Stimulated activated CD4-positive, alpha-beta T cell treated with anti-CD3 and anti-CD28 coated beads, TNF-alpha, amount 100 ng/mL, for 1 hour (primary cell): Measurements from ENCODE around the gene MOV10L1.

Experiments
- DNase-seq, 3 donors: peaks; one replicate each; pipeline ENCODE4 v3.0.0-alpha.2; 2020; ENCODE audit warnings: low read depth in 3 of 3, low spot score in 1 of 3

MOV10L1 gene

GRCh38 chr22:50101870-50102565 is 12.2 kb downstream of the MOV10L1 start:
- DNase-seq: no peak

- DNase-seq: no peak
Observed at GRCh38 chr22:50102946-50103345, 13.1 kb downstream of the MOV10L1 start.

DNA sequence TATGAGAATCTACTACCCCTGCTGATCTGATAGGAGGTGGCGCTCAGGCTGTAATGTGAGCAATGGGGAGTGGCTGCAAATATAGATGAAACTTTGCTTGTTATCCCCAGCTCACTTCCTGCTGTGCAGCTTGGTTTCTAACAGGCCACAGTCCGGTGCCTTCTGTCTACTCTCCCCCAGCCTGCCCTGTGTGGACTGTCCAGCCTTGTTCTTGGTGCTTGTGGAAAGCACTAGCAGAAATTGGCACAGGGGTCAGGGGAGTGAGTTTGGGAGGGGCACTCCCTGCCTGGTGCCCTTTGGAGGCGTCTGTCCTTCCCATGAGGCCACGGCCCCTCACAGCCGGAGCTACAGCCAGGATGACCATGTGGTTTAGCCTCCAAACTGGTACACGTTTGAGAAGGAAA is 14.3 kb downstream of the MOV10L1 start:
- no peak for DNase-seq

- no peak for DNase-seq
Observed at GRCh38 chr22:50105208-50106100, 15.6 kb downstream of the MOV10L1 start.

GRCh38 chr22:50107529-50107928 is 17.7 kb downstream of the MOV10L1 start:
- DNase-seq: no peak

DNA sequence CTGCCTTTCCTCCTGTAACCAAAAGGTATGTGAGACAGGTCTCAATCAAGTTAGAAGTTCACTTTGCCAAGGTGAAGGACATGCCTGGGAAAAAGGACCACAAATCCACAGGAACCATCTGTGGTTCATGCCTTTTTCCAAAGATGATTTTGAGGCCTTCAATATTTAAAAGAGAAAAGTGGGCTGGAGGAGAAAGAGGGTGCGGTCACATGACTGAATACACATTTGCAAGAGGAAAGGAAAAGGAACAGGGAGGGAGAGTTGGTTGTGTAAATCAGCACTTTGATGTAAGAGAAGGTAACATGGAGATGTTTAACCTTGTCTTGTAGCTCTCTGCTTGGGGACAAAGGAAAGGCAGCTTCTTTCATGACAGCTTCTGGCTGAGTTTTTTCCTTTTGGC is 21.2 kb downstream of the MOV10L1 start:
- DNase-seq: no peak

GRCh38 chr22:50112151-50113118 is 22.6 kb downstream of the MOV10L1 start:
- no peak for DNase-seq

DNA sequence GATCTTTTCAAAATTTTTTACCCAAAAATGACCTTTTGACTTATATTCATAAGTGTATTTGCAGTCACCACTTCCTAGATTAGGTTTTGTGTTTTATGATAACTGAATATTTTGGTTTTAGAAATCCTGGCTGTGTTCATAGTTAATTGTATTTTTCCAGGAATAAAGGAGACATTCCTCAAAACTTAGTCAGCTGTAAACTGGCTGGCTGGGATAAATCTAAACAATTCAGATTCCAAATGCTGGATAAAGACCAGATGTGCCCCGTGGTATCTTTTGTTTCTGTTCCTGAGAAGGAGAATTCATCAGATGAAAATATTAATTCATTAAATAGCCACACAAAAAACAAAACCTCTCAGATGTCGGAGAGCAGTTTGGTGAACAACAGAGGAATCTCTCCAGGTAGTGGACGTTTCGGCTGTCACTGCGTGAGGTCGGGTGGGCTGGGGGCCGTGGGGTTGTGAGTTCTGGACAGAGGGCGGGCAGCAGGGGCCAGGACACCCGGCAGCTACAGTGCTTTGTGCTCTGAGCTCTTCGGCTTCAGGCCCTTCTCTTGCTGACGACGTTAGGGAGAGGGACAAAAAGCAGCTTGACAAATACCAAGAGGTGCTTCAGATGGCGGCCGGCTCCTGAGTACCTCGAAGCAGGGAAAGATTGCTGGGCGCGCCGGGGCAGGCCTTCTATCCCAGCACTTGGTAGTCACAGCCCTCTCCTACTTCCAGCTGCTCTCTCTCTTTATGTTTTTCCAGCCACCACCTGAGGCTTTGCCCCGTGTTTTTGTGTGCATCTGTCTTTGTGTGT is 24.6 kb downstream of the MOV10L1 start:
- no peak for DNase-seq

DNA sequence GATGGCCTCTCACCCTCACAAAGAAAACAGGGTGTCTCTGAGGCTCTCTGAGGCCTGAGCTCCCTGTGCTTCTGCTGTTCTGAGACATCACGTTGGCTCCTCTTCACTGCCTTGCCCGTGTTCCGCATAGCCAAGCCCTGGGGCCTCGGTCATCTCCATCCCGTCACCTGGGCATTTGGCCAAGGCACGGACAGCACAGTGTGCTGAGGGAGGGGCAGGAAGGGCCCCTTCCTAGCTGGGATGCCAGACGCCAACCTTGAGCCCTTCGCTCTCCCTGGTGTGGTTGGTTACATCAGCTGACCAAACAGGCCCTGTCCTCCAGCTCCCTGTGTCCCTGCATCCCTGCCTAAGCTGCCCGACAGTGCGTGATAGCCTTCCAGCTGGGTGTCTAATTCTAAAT is 25.9 kb downstream of the MOV10L1 start:
- no peak for DNase-seq

- no peak for DNase-seq
Observed at GRCh38 chr22:50117168-50117762, 27.5 kb downstream of the MOV10L1 start.

GRCh38 chr22:50118129-50118528 is 28.3 kb downstream of the MOV10L1 start:
- no peak for DNase-seq

DNA sequence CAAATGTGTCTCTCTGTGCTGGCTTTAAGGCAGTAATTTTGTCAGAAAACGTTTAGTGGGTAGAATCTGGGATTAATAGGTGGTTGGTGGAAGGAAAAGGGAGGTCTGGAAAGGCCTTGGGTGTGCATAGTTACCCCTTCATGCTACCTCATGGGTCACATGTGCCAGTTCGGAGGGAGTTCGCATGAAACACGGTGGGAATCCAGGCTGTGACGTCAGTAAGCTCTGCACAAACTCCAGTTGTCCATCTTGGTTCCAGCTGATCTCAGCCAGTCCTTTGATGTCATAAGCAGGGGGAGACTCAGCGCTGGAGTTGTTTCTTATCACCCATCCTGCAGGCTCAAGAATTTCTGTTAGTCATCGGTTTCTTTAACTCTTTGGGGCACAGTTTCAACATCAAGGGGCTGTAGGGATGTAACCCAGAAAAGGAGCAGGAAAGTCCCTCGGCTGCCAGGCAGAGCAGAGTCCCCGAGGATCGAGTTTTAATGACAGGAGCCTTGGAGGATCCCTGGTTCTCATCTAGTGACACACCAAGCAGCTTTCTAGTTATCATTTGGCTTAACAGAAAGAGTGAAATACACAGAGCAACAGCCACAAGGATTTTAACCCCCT is 28.9 kb downstream of the MOV10L1 start:
- DNase-seq: no peak

DNA sequence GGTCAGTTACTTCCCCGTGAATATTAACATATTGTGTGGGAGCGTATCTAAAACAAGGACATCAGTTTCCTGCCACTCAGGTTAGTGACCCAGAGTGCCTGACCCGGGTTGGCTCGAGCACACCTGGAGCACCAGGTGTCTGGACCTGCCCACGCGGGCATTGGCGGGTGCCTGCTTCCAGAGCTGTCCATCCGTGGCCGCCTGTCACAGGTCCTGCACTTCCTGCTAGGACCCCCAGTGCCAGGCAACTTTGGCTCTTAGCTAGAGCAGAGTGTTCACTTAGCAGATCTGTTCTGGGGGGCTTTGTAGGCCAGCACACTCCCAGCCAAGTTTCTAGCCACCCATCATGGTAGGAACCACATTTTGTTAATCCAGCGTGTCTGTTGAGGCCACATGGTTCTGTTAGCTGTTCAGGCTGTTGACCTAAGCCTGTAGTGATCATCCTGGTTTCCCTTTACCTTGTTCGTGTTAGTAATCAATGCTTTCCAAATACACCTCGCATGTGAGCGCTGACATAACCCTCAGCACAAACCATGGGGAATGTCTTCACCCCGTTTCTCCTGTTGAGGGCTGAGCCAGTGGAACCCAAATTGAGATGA is 29.5 kb downstream of the MOV10L1 start:
- DNase-seq: no peak

GRCh38 chr22:50119768-50120251 is 30.0 kb downstream of the MOV10L1 start:
- DNase-seq: no peak

DNA sequence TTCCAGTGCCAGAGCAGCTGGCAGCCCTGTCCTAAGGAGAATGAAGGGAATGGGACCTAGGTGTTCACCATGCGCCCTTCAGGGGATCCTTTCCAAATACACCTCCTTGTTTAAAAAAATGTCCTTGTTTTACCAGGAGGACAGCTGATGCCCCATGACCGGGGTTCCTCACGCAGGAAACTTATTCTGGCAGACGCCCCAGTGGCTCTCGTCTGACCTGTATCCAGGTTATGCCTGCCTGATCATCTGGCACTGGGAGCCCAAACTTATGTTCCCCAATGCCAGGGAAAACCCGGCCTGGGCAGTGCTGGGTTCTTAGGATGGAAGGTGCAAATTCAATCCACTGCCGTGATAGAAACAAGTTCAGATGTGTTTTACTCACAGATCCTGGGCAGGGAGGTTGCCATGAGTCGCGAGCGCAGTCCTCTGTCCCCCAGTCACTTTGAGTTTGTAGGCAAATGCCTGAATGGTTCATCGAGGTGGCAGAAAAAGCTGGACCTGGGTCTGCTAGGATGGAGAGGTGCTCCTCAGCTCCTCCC is 31.5 kb downstream of the MOV10L1 start:
- no peak for DNase-seq

- no peak for DNase-seq
Observed at GRCh38 chr22:50123119-50123518, 33.3 kb downstream of the MOV10L1 start.

DNA sequence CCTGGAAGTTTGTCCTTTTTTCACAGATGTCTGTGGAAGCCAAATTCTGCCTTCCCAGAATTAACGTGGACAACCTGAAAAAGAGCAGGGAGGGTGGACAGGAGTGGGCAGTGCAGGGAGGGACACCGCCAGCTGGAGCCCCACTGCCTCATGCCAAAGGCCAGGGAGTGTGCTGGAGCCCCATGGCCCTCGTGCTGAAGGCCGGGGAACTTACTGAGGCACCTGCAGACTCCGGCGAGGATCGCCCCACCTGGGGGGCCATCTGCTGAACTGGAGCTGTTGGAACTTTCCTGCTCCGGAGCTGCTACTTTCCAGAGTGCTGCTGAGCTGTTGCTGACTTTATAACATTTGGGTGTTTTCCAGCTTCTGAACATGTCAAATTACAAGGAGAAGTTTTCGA is 35.2 kb downstream of the MOV10L1 start:
- no peak for DNase-seq

GRCh38 chr22:50129121-50129736 is 39.4 kb downstream of the MOV10L1 start:
- DNase-seq: no peak
